OCI-LY1 (cell line): ENCODE results near the gene IRX6.

Experiments
- H2AFZ ChIP-seq: fragments of 200-600 bp; sonication (generic), shearing (Covaris generic); 2 replicates; pipeline ENCODE4 v1.6.0; 2014; ENCODE audit warnings: antibody characterized with exemption, mild to moderate bottlenecking, low read length
- H3F3A ChIP-seq: fragments of 200-600 bp; sonication (generic), shearing (Covaris generic); 2 replicates; pipeline ENCODE4 v1.6.0; 2014; ENCODE audit warnings: mild to moderate bottlenecking, antibody characterized with exemption, low read length, moderate library complexity; ENCODE audit not compliant: insufficient read depth
- H3K27ac ChIP-seq: fragments of 200-600 bp; sonication (generic); 2 replicates; pipeline ENCODE4 v1.5.1; 2014; ENCODE audit warnings: low read length, mixed run types, mild to moderate bottlenecking, low read depth; ENCODE audit not compliant: poor library complexity, severe bottlenecking
- H3K27me3 ChIP-seq: fragments of 200-600 bp; sonication (generic); 2 replicates; pipeline ENCODE4 v1.6.0; 2014; ENCODE audit warnings: antibody characterized with exemption, mild to moderate bottlenecking, low read length, moderate library complexity; ENCODE audit not compliant: insufficient read depth
- H3K36me3 ChIP-seq: fragments of 200-600 bp; sonication (generic); 2 replicates; pipeline ENCODE4 v1.6.1; 2014; ENCODE audit warnings: mild to moderate bottlenecking, antibody characterized with exemption, low read length, moderate library complexity, mixed read lengths; ENCODE audit not compliant: insufficient read depth
- H3K4me1 ChIP-seq: fragments of 200-600 bp; sonication (generic); 2 replicates; pipeline ENCODE4 v1.5.1; 2014; ENCODE audit warnings: mild to moderate bottlenecking, low read length, moderate library complexity; ENCODE audit not compliant: insufficient read depth, severe bottlenecking
- H3K4me2 ChIP-seq: fragments of 200-600 bp; sonication (generic), shearing (Covaris generic); 2 replicates; pipeline ENCODE4 v1.6.1; 2014; ENCODE audit warnings: low read length
- H3K4me3 ChIP-seq: fragments of 200-600 bp; sonication (generic); 2 replicates; pipeline ENCODE4 v1.5.1; 2014; ENCODE audit warnings: low read length, low read depth, mild to moderate bottlenecking, mixed read lengths; ENCODE audit not compliant: poor library complexity, severe bottlenecking
- H3K79me2 ChIP-seq: fragments of 200-600 bp; shearing (Covaris generic); 2 replicates; pipeline ENCODE4 v1.6.1; 2016; ENCODE audit warnings: mixed run types, low read length, mixed read lengths; ENCODE audit not compliant: insufficient read depth
- H3K9ac ChIP-seq: fragments of 200-600 bp; sonication (generic), shearing (Covaris generic); 2 replicates; pipeline ENCODE4 v1.6.1; 2014; ENCODE audit warnings: mild to moderate bottlenecking, low read length, mixed read lengths
- H3K9me2 ChIP-seq: fragments of 200-600 bp; sonication (generic), shearing (Covaris generic); 2 replicates; pipeline ENCODE4 v1.6.1; 2014; ENCODE audit warnings: low read depth, mild to moderate bottlenecking, low read length, mixed read lengths
- H3K9me3 ChIP-seq: fragments of 200-600 bp; shearing (Covaris generic); 2 replicates; pipeline ENCODE4 v1.6.1; 2014; ENCODE audit warnings: low read length, mixed read lengths
- H4K20me1 ChIP-seq: fragments of 200-600 bp; sonication (generic), shearing (Covaris generic); 2 replicates; pipeline ENCODE4 v1.6.0; 2016; ENCODE audit warnings: mild to moderate bottlenecking, low read length; ENCODE audit not compliant: insufficient read depth
- CTCF ChIP-seq: fragments of 200-600 bp; sonication (generic), shearing (Covaris generic); IDR thresholded peaks from 2 replicates; pipeline ENCODE4 v1.5.1; 2017; ENCODE audit warnings: mild to moderate bottlenecking, antibody characterized with exemption, low read length, moderate library complexity, mixed read lengths
- EZH2 ChIP-seq: fragments of 200-600 bp; sonication (generic), shearing (Covaris generic); IDR thresholded peaks from 2 replicates; pipeline ENCODE4 v1.8.0; 2017; ENCODE audit warnings: borderline replicate concordance, mixed run types, mild to moderate bottlenecking, antibody characterized with exemption, low read length, moderate library complexity, mixed read lengths

Gene IRX6

DNA sequence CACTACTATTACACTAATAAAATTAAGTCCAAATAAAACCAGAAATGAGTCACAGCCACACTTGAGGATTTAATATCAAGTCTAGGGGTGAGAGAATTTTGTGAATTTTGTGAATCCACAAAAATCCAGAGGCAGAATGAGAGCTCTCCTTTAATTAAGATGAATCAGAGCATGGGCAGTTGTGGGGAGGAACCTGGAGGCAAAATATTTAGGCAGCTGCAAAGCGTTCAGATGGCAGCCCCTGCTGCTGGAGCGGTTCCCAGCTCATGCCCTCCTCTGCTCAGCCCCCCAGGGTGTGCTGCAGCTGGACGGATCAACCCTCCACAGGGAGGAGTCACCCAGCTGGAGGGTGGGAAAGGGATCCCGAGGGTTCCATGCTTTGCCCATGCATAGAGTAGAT is 43.4 kb upstream of the IRX6 start:
- no peak overlapping the region for H3K4me3 ChIP-seq
- H3K36me3 ChIP-seq, result no peaks in the 10 kb centered on the region
- H3K9ac ChIP-seq, result no peak overlapping the region
- H3K79me2 ChIP-seq, result no peaks in the 10 kb centered on the region
- H4K20me1 ChIP-seq, result no peaks in the 10 kb centered on the region
- no peaks in the 10 kb centered on the region for H3K27me3 ChIP-seq
- no peaks in the 10 kb centered on the region for H3K4me1 ChIP-seq
- TF ChIP-seq EZH2 (no peak), CTCF (no peak)
- no peaks in the 10 kb centered on the region for H3K9me3 ChIP-seq
- H3F3A ChIP-seq, result no peaks in the 10 kb centered on the region
- H3K9me2 ChIP-seq, result no peaks in the 10 kb centered on the region
- H2AFZ ChIP-seq, result no peak overlapping the region
- no peak overlapping the region for H3K4me2 ChIP-seq
- no peak overlapping the region for H3K27ac ChIP-seq

DNA sequence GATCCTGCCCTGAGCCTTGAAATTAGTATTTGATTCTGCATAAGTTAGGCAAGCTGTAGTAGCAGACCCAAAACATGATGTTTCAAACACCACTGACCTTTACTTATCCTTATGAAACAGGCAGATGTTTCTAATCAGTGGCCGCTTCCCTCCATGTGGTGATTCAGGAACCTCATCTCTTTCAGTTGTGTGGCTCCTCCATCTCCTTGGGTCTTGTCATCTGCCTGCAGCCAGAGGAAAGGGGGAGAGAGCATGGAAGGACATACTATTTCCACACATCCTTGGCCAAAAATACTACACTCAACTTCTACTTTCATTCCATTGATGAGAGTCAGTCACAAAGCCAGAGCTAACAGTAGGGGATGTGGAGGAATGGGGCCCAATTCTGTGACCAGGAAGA is 41.6 kb upstream of the IRX6 start:
- Histone ChIP-seq H3K9me2 (no peaks in the 10 kb centered on the region), H4K20me1 (no peaks in the 10 kb centered on the region), H3K79me2 (no peaks in the 10 kb centered on the region), H3F3A (no peaks in the 10 kb centered on the region), H3K27ac (no peak overlapping the region), H3K9ac (no peak overlapping the region), H3K4me3 (no peak overlapping the region), H3K27me3 (no peaks in the 10 kb centered on the region), H3K9me3 (no peaks in the 10 kb centered on the region), H2AFZ (no peak overlapping the region), H3K4me1 (no peaks in the 10 kb centered on the region), H3K4me2 (no peak overlapping the region), H3K36me3 (no peaks in the 10 kb centered on the region)
- TF ChIP-seq EZH2 (no peak), CTCF (no peak)

DNA sequence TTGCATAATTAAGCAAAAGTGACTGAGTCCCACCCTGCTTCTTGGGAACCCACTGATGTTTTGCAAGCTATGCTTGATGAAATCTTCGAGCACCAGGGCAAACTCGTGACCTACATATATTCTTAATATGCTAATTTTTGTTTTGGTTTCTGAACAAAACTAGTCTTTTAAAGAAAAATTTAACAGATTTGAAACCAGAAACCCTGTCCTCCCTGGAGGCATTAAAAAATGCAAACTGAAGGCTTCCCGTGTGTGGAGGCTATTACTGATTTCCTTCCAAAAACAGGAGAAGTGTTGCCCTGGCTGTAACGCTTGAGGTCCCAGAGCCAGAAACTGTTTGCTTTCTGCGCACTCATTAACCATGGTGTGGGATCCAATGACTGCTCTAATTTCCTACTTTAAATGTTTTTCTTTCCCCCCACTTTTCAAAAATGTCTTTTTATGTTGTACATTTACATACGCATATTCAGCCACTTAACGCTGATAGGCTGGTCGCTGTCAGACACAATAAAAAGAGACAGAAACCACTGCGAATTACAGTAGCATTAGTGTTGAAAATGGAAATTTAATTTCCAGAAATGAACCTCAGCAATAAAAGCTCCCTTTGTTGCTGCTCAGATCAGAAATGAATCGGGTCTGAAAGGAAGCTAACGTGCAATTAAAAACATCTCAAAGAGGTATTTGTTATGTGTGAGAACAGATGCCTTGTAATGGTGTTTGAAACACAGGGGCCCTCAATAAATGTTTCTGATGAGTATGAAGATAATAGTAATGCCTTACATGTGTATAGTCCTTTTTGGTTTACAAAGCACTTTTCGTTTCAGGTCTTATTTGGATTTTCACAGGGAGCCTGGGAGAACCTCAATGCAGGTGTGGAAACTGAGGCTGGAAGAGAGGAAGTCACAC is 39.9 kb upstream of the IRX6 start:
- H4K20me1 ChIP-seq, result no peaks in the 10 kb centered on the region
- H3K27me3 ChIP-seq, result no peaks in the 10 kb centered on the region
- H3K9ac ChIP-seq, result no peak overlapping the region
- TF ChIP-seq EZH2, result no peak
- no peak for TF ChIP-seq CTCF
- H2AFZ ChIP-seq, result no peak overlapping the region
- no peak overlapping the region for H3K27ac ChIP-seq
- no peaks in the 10 kb centered on the region for H3K36me3 ChIP-seq
- no peaks in the 10 kb centered on the region for H3K9me2 ChIP-seq
- H3K4me2 ChIP-seq, result no peak overlapping the region
- H3K4me1 ChIP-seq, result no peaks in the 10 kb centered on the region
- H3K9me3 ChIP-seq, result 0 out of 2 replicates have a peak, but pooled peaks cover 4% of the 10 kb centered on the region
- no peak overlapping the region for H3K4me3 ChIP-seq
- no peaks in the 10 kb centered on the region for H3K79me2 ChIP-seq
- no peaks in the 10 kb centered on the region for H3F3A ChIP-seq
